Neural cell (in vitro differentiated cells): ENCODE results near the gene BST2. TPM values are rescaled to one million over a fixed set of nuclear protein-coding genes. Genes with fewer than 3 reads are reported as not detected.

Source experiments
- H2AFZ ChIP-seq: fragments of 200-600, 300-800 bp; sonication (generic), shearing (Covaris generic); 2 replicates; pipeline ENCODE4 v1.6.0; 2014; ENCODE audit warnings: low read depth, mild to moderate bottlenecking, antibody characterized with exemption, low read length, moderate library complexity
- H3F3A ChIP-seq: fragments of 200-600 bp; shearing (Covaris generic); 2 replicates; pipeline ENCODE4 v1.6.1; 2016; ENCODE audit warnings: mild to moderate bottlenecking, moderate library complexity, mixed read lengths, antibody characterized with exemption, low read length; ENCODE audit not compliant: insufficient read depth, poor library complexity, severe bottlenecking
- H3K27ac ChIP-seq: fragments of 200-600, 300-800 bp; sonication (generic), shearing (Covaris generic); 2 replicates; pipeline ENCODE4 v1.5.1; 2014; ENCODE audit warnings: mild to moderate bottlenecking, low read length, moderate library complexity
- H3K27me3 ChIP-seq: fragments of 300-800, 200-600 bp; sonication (generic), shearing (Covaris generic); 2 replicates; pipeline ENCODE4 v1.6.0; 2014; ENCODE audit warnings: mild to moderate bottlenecking, low read depth, low read length, moderate library complexity; ENCODE audit not compliant: insufficient read depth
- H3K36me3 ChIP-seq: fragments of 300-800, 200-600 bp; sonication (generic), shearing (Covaris generic); 2 replicates; pipeline ENCODE4 v1.5.1; 2014; ENCODE audit warnings: mild to moderate bottlenecking, antibody characterized with exemption, low read length, moderate library complexity; ENCODE audit not compliant: insufficient read depth
- H3K4me2 ChIP-seq: fragments of 300-800, 200-600 bp; sonication (generic), shearing (Covaris generic); 2 replicates; pipeline ENCODE4 v1.6.0; 2014; ENCODE audit warnings: mild to moderate bottlenecking, low read length
- H3K4me3 ChIP-seq: fragments of 300-800, 200-600 bp; sonication (generic), shearing (Covaris generic); 2 replicates; pipeline ENCODE4 v1.5.1; 2014; ENCODE audit warnings: mild to moderate bottlenecking, low read length, moderate library complexity
- H3K79me2 ChIP-seq: fragments of 200-600 bp; shearing (Covaris generic); replicated peaks from 2 replicates; pipeline ENCODE4 v1.6.0; 2014; ENCODE audit warnings: mild to moderate bottlenecking, low read length, moderate library complexity; ENCODE audit not compliant: insufficient read depth
- H3K9ac ChIP-seq: fragments of 300-800, 200-600 bp; sonication (generic), shearing (Covaris generic); 2 replicates; pipeline ENCODE4 v1.6.1; 2016; ENCODE audit warnings: mild to moderate bottlenecking, low read length, mixed read lengths
- H3K9me2 ChIP-seq: fragments of 200-600 bp; shearing (Covaris generic); 2 replicates; pipeline ENCODE4 v1.6.1; 2016; ENCODE audit warnings: mild to moderate bottlenecking, low read length, mixed read lengths; ENCODE audit not compliant: insufficient read depth
- H3K9me3 ChIP-seq: fragments of 200-600, 300-800 bp; sonication (generic), shearing (Covaris generic); 2 replicates; pipeline ENCODE4 v1.6.1; 2016; ENCODE audit warnings: mild to moderate bottlenecking, mixed run types, low read length, moderate library complexity, mixed read lengths
- H4K20me1 ChIP-seq: fragments of 200-600 bp; shearing (Covaris generic); 2 replicates; pipeline ENCODE4 v1.6.1; 2016; ENCODE audit warnings: mild to moderate bottlenecking, mixed run types; ENCODE audit not compliant: insufficient read depth
- CTCF ChIP-seq: fragments of 450-650 bp; IDR thresholded peaks from 2 replicates; pipeline ENCODE4 v1.5.1; 2014; ENCODE audit warnings: antibody characterized with exemption, mild to moderate bottlenecking, moderate library complexity; ENCODE audit not compliant: poor library complexity, severe bottlenecking
- EP300 ChIP-seq: fragments of 450-650 bp; conservative IDR thresholded peaks from 2 replicates; pipeline ENCODE4 v1.6.1; 2014; ENCODE audit warnings: antibody characterized with exemption, mild to moderate bottlenecking, moderate library complexity; ENCODE audit not compliant: poor library complexity, severe bottlenecking
- EZH2 ChIP-seq: fragments of 200-600, 300-800 bp; shearing (Covaris generic), sonication (generic); IDR thresholded peaks from 2 replicates; pipeline ENCODE4 v1.6.1; 2014; ENCODE audit warnings: antibody characterized with exemption, low read length, borderline replicate concordance, mild to moderate bottlenecking; ENCODE audit not compliant: insufficient read depth, poor library complexity, severe bottlenecking
- MXI1 ChIP-seq: fragments of 450-650 bp; conservative IDR thresholded peaks from 2 replicates; pipeline ENCODE4 v1.6.1; 2014; ENCODE audit warnings: antibody characterized with exemption, mild to moderate bottlenecking; ENCODE audit not compliant: poor library complexity, severe bottlenecking
- POLR2AphosphoS5 ChIP-seq: IDR thresholded peaks from 2 replicates; pipeline ENCODE4 v1.6.1; 2012
- RAD21 ChIP-seq: fragments of 450-650 bp; conservative IDR thresholded peaks from 2 replicates; pipeline ENCODE4 v1.6.1; 2014; ENCODE audit warnings: antibody characterized with exemption, mild to moderate bottlenecking, moderate library complexity
- REST ChIP-seq: IDR thresholded peaks from 2 replicates; pipeline ENCODE4 v1.6.1; 2012; ENCODE audit warnings: borderline replicate concordance
- SMC3 ChIP-seq: fragments of 450-650 bp; conservative IDR thresholded peaks from 2 replicates; pipeline ENCODE4 v1.6.1; 2014; ENCODE audit warnings: antibody characterized with exemption, mild to moderate bottlenecking, moderate library complexity; ENCODE audit not compliant: poor library complexity
- TAF1 ChIP-seq: IDR thresholded peaks from 2 replicates; pipeline ENCODE4 v1.6.1; 2012; ENCODE audit warnings: low read depth
- polyA plus RNA-seq: library from polyadenylated mRNA; depleted of rRNA; stranded (reverse); fragments of >200 nt; gene quantifications from 2 replicates; pipeline ENCODE4 v1.2.3, GENCODE V29; 2014

The BST2 gene
- polyA plus RNA-seq, 1 donor from 2014 or later: not detected

GRCh38 chr19:17406046-17406886, 836 bp upstream of the BST2 start:
- Histone ChIP-seq H4K20me1 (no peaks in the 10 kb centered on the region), H3K27me3 (no peaks in the 10 kb centered on the region), H3K9me2 (no peaks in the 10 kb centered on the region), H3K9me3 (no peaks in the 10 kb centered on the region), H3K36me3 (no peaks in the 10 kb centered on the region), H3K4me3 (no peak overlapping the region), H3K79me2 (no peaks in the 10 kb centered on the region), H3F3A (no peaks in the 10 kb centered on the region), H3K4me2 (no peak overlapping the region), H2AFZ (no peak overlapping the region), H3K27ac (no peak overlapping the region), H3K9ac (no peak overlapping the region)
- TF ChIP-seq MXI1 (no peak), TAF1 (no peak), SMC3 (no peak), EZH2 (no peak), REST (no peak), EP300 (no peak), CTCF (no peak), RAD21 (no peak), POLR2AphosphoS5 (no peak)

GRCh38 chr19:17404621-17405249, 695 bp downstream of the BST2 start:
- no peak overlapping the region for H3K9ac ChIP-seq
- H3K36me3 ChIP-seq: no peaks in the 10 kb centered on the region
- H3F3A ChIP-seq: no peaks in the 10 kb centered on the region
- no peak overlapping the region for H2AFZ ChIP-seq
- TF ChIP-seq TAF1 (no peak), POLR2AphosphoS5 (no peak), REST (no peak), RAD21 (no peak), EP300 (no peak), EZH2 (no peak), SMC3 (no peak), CTCF (no peak), MXI1 (no peak)
- H4K20me1 ChIP-seq: no peaks in the 10 kb centered on the region
- H3K79me2 ChIP-seq: no peaks in the 10 kb centered on the region
- H3K27ac ChIP-seq: no peak overlapping the region
- no peak overlapping the region for H3K4me2 ChIP-seq
- H3K4me3 ChIP-seq: no peak overlapping the region
- H3K27me3 ChIP-seq: no peaks in the 10 kb centered on the region
- H3K9me2 ChIP-seq: no peaks in the 10 kb centered on the region
- H3K9me3 ChIP-seq: no peaks in the 10 kb centered on the region
